ENCODE results near the gene SYNE2. TPM values are rescaled to one million over a fixed set of nuclear protein-coding genes. Genes with fewer than 3 reads are reported as not detected.
"Not testable (repeated sequence)": the region's sequence is repeated elsewhere in the genome, so short reads cannot be mapped to it uniquely, and the experiment has no call there.

SYNE2 gene
- total RNA-seq, 2 experiments from 2014 or later: 192 to 218 TPM

DNA sequence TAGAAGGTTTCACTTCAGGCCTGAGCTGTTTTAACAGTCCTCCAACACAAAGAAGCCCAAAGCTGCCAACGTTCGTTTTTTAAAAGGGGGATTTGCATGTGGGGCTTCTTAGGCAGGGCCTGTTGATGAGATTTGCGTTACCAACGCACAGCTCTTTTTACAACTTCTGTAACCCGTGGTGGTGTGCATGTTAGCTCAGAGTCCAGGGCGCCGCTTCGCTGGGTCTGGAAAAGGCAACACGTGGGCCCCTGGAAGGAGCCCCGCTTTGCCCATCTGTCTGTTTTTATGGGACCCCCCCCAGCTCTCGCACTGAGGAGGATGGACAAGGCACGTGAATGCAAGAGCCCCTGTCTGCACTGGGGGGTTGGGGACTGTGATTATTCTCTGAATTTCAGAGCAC, 357.4 kb downstream of the SYNE2 start:
- H3K4me1 Mint-ChIP-seq: peaks cover 4% of the 10 kb centered on the region
- POLR2A ChIA-PET: interaction anchor here (0.6 kb wide), 1 partner anchor 322 kb away, joined by 3 read pairs; no protein-coding TSS in a partner anchor
- no peak overlapping the region for H3K4me3 Mint-ChIP-seq
- H3K27ac Mint-ChIP-seq: no peak overlapping the region
- no peak for DNase-seq
- CTCF ChIA-PET: interaction anchor here (1.1 to 1.4 kb wide), 2 partner anchors 85 to 368 kb away, joined by 3 read pairs; no protein-coding TSS in a partner anchor
- peaks cover 63% of the 10 kb centered on the region for H3K36me3 Mint-ChIP-seq (ENCODE audit: low read depth)
- H3K27me3 Mint-ChIP-seq: no peaks in the 10 kb centered on the region
- no peaks in the 10 kb centered on the region for H3K9me3 Mint-ChIP-seq

DNA sequence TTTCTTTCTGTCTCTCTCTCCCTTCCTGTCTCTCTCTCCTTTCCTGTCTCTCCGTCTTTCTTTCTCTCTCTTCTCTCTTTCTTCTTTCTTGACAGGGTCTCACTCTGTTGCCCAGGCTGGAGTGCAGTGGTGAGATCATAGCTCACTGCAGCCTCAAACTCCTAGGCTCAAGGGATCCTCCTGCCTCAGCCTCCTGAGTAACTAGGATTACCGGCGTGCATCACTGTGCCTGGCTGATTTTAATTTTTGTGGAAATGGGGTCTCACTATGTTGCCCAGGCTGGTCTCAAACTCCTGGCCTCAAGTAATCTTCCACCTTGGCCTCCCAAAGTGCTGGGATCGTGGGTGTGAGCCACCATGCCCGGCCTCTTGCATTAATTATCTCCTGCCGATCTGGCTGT, 358.1 kb downstream of the SYNE2 start:
- POLR2A ChIA-PET, H3K4me1 Mint-ChIP-seq, H3K27me3 Mint-ChIP-seq, H3K4me3 Mint-ChIP-seq, DNase-seq, CTCF ChIA-PET, H3K9me3 Mint-ChIP-seq: not testable (repeated sequence)
- Mint-ChIP-seq H3K36me3 (ENCODE audit: low read depth) (peaks cover 67% of the 10 kb centered on the region), H3K27ac (peak overlapping the region; percentile 62)

DNA sequence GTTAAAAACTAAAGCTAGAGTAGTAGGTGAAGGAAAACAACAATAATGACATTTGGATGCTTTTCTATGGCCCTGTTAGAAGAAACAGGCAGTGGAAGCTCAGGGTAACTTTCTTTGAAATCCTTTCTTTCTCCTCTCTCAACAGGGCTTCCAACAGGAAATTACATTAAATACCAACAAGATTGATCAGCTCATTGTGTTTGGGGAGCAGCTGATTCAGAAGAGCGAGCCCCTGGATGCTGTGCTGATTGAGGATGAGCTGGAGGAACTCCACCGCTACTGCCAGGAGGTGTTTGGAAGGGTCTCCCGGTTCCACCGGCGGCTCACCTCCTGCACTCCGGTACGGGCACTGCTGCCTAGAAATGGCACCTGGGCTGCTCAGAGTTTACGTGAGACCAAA, 359.9 kb downstream of the SYNE2 start:
- ChIA-PET CTCF (interaction anchor here (1.2 kb wide), 1 partner anchor 19 kb away, joined by 4 read pairs; no protein-coding TSS in a partner anchor), POLR2A (no interaction called here)
- Mint-ChIP-seq H3K4me3 (no peak overlapping the region), H3K27me3 (no peaks in the 10 kb centered on the region), H3K27ac (no peak overlapping the region), H3K4me1 (peaks cover 4% of the 10 kb centered on the region), H3K36me3 (ENCODE audit: low read depth) (peaks cover 77% of the 10 kb centered on the region), H3K9me3 (no peaks in the 10 kb centered on the region)
- DNase-seq: no peak

DNA sequence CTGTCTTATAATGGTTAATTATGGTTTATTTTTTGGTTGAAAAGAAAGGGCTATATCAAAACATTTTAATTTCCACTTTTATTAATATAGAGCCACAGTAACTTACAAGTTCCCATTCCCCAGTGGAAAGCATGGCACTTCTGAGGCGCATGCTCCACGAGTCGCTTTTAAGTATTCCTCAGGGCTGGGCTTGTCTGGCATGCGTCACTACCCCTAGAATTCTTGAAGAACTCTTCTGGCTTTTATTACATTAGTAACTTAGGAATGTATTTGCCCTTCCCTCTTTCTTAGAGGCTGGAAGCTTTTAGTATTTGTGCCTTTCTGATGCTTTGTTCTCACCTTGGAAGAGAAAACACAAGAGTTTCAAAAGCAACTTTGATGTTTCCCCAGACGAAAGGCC, 360.3 kb downstream of the SYNE2 start:
- peaks cover 4% of the 10 kb centered on the region for H3K4me1 Mint-ChIP-seq
- DNase-seq: no peak
- H3K27me3 Mint-ChIP-seq: no peaks in the 10 kb centered on the region
- POLR2A ChIA-PET: no interaction called here
- CTCF ChIA-PET: interaction anchor here (1.2 kb wide), 1 partner anchor 19 kb away, joined by 4 read pairs; no protein-coding TSS in a partner anchor
- peaks cover 77% of the 10 kb centered on the region for H3K36me3 Mint-ChIP-seq (ENCODE audit: low read depth)
- H3K9me3 Mint-ChIP-seq: no peaks in the 10 kb centered on the region
- H3K4me3 Mint-ChIP-seq: no peak overlapping the region
- H3K27ac Mint-ChIP-seq: no peak overlapping the region

DNA sequence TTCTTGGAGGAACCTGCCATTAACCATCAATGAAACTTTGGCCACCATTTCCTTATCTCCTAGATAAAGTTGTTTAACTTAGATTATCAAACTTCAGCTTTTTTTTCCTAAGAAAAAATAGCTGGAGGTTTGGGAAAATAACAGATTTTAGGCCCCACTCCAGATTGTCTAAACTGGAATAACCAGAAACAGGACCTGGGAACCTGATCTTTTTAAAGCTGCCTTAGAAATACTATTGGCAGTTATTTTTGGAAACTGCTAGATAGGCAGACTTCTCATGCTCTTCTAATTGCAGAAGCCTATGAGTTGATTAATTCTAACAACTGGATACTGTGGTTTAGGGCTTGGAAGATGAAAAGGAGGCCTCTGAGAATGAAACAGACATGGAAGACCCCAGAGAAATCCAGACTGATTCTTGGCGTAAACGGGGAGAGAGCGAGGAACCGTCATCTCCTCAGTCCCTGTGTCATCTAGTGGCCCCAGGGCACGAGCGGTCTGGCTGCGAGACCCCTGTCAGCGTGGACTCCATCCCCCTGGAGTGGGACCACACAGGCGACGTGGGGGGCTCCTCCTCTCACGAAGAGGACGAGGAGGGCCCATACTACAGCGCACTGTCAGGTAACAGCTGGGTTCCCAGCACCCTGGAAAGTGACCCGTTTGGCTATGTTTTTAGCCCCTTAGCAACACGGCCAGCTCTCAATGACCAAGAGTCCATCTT, 361.2 kb downstream of the SYNE2 start:
- Mint-ChIP-seq H3K36me3 (ENCODE audit: low read depth) (peaks cover 79% of the 10 kb centered on the region), H3K4me1 (peaks cover 4% of the 10 kb centered on the region), H3K9me3 (no peaks in the 10 kb centered on the region), H3K4me3 (no peak overlapping the region), H3K27ac (no peak overlapping the region), H3K27me3 (no peaks in the 10 kb centered on the region)
- POLR2A ChIA-PET: no interaction called here
- CTCF ChIA-PET: no interaction called here
- no peak for DNase-seq

DNA sequence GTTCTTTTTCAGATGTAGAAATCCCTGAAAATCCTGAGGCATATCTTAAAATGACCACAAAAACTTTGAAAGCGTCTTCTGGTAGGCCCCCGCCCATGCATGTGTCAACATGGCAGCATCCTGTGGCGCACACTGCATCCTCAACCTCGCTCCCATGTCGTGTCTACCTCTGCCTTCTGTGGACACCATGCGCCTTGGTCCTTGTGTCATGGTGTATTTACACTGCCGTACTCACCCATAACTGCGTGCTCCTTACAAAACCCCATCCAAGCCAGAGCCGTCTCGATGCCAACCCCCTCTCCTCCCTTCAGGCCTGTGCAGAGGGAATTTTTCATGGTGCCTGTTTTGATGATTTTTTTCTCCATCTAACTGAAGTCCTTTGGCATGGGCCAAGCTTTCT, 362.5 kb downstream of the SYNE2 start:
- Mint-ChIP-seq H3K4me1 (peaks cover 4% of the 10 kb centered on the region), H3K9me3 (no peaks in the 10 kb centered on the region), H3K4me3 (no peak overlapping the region), H3K36me3 (ENCODE audit: low read depth) (peaks cover 77% of the 10 kb centered on the region), H3K27ac (no peak overlapping the region), H3K27me3 (no peaks in the 10 kb centered on the region)
- ChIA-PET CTCF (interaction anchor here (1.2 kb wide), 1 partner anchor 92 kb away, joined by 3 read pairs; no protein-coding TSS in a partner anchor), POLR2A (no interaction called here)
- DNase-seq: no peak

DNA sequence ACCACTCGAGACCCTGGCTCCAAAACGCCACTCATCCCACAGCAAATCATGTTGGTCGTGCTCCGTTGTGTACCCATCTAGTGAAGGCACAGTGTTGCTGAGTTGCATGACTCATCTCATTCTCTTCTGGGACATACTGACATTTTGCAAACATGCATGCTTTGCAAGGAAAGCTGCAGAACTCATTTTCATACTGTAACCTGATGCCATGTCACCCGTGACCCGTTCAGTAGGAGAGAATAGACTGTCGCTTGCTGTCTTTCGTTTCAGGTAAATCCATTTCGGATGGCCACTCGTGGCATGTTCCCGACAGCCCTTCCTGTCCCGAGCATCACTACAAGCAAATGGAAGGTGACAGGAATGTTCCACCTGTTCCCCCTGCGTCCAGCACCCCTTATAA, 363.2 kb downstream of the SYNE2 start:
- H3K4me3 Mint-ChIP-seq: no peak overlapping the region
- no peak for DNase-seq
- ChIA-PET POLR2A (no interaction called here), CTCF (interaction anchor here (1.2 kb wide), 1 partner anchor 92 kb away, joined by 3 read pairs; no protein-coding TSS in a partner anchor)
- no peaks in the 10 kb centered on the region for H3K9me3 Mint-ChIP-seq
- peaks cover 70% of the 10 kb centered on the region for H3K36me3 Mint-ChIP-seq (ENCODE audit: low read depth)
- H3K27me3 Mint-ChIP-seq: no peaks in the 10 kb centered on the region
- no peak overlapping the region for H3K27ac Mint-ChIP-seq
- H3K4me1 Mint-ChIP-seq: no peaks in the 10 kb centered on the region

DNA sequence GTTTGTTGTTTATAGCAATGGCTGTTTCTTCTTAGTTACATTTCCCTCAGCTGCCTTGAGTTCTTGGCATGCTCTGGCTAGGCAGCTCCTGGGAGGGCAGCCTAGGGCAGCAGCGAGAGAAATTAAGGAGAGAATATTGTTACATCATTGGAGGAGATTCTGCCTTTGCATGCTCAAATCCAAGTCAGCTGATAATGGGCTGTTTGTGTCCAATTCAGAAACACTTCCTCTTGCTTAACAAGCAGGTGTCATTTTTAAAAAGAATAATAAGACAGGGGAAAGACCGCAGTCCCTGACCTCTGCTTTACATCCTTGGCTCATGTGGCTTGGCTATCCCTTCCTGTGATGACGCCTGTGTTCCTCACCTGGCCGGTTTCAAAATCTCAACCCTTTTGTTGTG, 364.5 kb downstream of the SYNE2 start:
- Mint-ChIP-seq H3K27ac (no peak overlapping the region), H3K4me1 (no peaks in the 10 kb centered on the region), H3K27me3 (no peaks in the 10 kb centered on the region), H3K4me3 (no peak overlapping the region), H3K9me3 (no peaks in the 10 kb centered on the region), H3K36me3 (ENCODE audit: low read depth) (peaks cover 68% of the 10 kb centered on the region)
- CTCF ChIA-PET: interaction anchor here (1.6 kb wide), 1 partner anchor 18 kb away, joined by 4 read pairs; no protein-coding TSS in a partner anchor
- no peak for DNase-seq
- POLR2A ChIA-PET: no interaction called here

DNA sequence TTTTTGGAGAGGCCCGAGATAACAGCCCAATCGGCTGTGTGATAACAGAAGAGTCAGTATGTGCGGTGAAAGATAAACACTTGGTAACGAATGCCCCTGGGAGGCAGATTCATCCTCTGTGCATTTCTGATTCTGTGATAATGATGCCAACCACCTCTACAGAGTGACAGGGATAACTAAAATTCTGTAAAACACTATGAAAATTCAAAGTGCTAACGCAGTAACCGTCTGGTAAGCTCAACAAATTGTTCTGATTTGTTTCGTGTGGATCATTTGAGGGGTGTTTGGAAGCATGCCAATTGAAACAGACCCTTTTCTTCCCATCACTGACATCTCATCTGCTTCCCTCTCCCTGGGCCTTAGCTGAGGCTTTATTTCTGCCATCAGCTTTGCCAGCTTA, 365.0 kb downstream of the SYNE2 start:
- no peaks in the 10 kb centered on the region for H3K9me3 Mint-ChIP-seq
- no peak for DNase-seq
- POLR2A ChIA-PET: no interaction called here
- H3K27ac Mint-ChIP-seq: no peak overlapping the region
- peaks cover 65% of the 10 kb centered on the region for H3K36me3 Mint-ChIP-seq (ENCODE audit: low read depth)
- no peaks in the 10 kb centered on the region for H3K27me3 Mint-ChIP-seq
- no peak overlapping the region for H3K4me3 Mint-ChIP-seq
- H3K4me1 Mint-ChIP-seq: no peaks in the 10 kb centered on the region
- CTCF ChIA-PET: interaction anchor here (1.6 kb wide), 1 partner anchor 18 kb away, joined by 4 read pairs; no protein-coding TSS in a partner anchor

DNA sequence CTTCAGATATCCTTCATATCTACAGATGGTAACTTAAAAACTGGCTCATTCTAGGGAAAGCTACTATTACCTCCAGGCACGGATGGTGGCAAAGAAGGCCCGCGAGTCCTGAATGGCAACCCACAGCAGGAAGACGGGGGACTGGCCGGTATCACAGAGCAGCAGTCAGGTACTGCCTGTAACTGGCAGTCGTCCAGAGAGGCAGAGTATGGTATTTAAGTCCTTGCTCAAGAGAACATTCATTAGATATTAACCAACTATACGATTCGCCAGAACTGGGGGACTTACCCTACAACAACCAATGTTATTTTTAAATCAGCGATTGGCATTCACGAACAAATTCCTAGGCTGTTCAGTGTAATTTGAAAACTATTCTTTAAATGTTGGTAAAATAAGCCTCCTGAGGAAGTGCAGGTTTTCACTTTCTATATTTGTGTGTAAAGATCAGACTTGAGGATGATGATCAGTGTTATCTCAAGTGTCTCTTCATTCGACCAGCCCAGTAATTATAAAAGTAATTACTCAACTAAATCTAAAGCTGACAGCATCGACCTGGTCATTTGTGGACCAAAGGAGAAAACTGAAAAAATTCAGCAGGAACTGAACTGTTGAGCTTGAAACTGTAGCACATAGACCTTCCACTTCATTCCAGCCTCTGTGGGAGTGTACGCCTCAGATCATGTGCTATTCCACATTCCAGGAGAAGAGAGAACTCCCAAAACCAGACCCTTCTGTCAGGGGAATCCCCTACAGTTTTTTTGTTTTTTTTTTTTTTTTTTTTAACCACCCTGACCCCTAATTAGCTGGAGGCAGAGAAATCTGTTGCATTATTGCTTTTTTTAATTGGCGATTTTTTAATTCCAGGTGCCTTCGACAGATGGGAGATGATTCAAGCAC, 365.8 kb downstream of the SYNE2 start:
- Mint-ChIP-seq H3K27ac (no peak overlapping the region), H3K4me3 (no peak overlapping the region), H3K9me3 (no peaks in the 10 kb centered on the region), H3K36me3 (ENCODE audit: low read depth) (peaks cover 64% of the 10 kb centered on the region), H3K4me1 (no peaks in the 10 kb centered on the region), H3K27me3 (no peaks in the 10 kb centered on the region)
- POLR2A ChIA-PET: interaction anchor here (0.6 kb wide), 1 partner anchor 13 kb away, joined by 4 read pairs; no protein-coding TSS in a partner anchor
- CTCF ChIA-PET: interaction anchor here (1.6 kb wide), 1 partner anchor 17 kb away, joined by 4 read pairs; no protein-coding TSS in a partner anchor
- DNase-seq: no peak

DNA sequence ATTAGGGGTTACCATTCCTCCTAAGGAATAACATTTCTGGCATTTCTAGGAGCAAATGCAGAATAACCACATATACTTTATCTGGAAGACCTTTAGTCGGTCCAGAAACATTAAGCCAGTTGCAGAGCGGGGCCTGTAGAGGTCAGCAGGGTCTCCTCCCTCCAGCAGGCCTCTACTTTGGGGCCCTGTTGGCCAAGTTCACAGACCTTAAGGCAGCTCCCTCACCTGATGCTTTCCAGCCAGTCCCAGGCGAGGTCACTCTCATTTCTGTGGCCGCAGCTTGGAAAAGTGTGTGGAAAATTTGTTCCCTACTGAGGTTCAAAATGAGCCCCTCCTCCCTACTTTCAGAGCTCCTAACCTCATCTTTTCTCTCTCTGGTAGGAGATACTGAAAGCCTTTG, 367.3 kb downstream of the SYNE2 start:
- CTCF ChIA-PET: no interaction called here
- Mint-ChIP-seq H3K36me3 (ENCODE audit: low read depth) (peaks cover 63% of the 10 kb centered on the region), H3K27ac (no peak overlapping the region), H3K27me3 (no peaks in the 10 kb centered on the region), H3K4me1 (no peaks in the 10 kb centered on the region), H3K4me3 (no peak overlapping the region), H3K9me3 (no peaks in the 10 kb centered on the region)
- DNase-seq: no peak
- POLR2A ChIA-PET: no interaction called here

DNA sequence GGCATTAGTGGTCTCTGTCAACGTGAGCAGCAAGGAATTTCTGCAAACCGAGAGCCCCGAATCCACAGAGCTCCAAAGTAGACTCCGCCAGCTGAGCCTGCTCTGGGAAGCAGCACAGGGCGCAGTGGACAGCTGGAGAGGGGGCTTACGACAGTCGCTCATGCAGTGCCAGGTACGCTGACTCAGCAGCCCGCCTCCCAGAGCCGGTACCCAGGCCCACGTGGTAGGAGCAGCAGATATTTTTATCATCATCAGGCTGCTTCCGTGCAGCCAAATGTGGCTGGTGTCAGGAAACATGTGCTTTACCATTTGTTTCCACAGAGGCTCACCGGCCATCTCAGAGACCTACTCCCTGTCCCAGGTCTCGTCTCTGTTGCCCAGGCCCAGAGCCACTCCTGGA, 367.7 kb downstream of the SYNE2 start:
- Mint-ChIP-seq H3K9me3 (no peaks in the 10 kb centered on the region), H3K4me3 (no peak overlapping the region), H3K27ac (no peak overlapping the region), H3K36me3 (ENCODE audit: low read depth) (peaks cover 59% of the 10 kb centered on the region), H3K4me1 (no peaks in the 10 kb centered on the region), H3K27me3 (no peaks in the 10 kb centered on the region)
- ChIA-PET CTCF (no interaction called here), POLR2A (no interaction called here)
- DNase-seq: no peak

DNA sequence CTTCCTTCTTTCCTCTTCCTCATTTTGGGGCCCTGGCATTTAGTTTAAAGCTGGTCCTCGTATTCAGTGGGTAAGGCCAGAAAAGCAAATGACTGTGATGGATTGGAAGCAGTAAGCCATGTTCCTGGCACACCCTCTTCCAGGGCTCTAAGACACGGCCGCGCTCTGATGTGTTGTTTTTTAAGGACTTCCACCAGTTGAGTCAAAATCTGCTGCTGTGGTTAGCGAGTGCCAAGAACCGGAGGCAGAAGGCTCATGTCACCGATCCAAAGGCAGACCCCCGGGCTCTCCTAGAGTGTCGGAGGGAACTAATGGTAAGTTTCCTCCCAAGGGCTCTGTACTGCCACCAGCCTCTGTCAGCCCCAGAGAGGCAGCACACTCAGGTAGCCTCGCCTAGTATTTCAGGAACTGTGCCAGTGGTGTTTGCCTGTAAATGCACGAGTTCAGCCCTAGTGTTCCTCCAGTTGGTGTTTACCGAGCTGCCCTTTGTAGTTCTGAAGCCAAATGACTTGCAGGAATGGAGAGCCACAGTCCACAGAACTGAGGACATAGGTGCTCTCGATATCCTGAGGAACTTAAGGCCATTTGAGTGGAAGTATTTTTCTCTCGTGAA, 368.7 kb downstream of the SYNE2 start:
- CTCF ChIA-PET: interaction anchor here (0.8 kb wide), 1 partner anchor 12 kb away, joined by 3 read pairs; no protein-coding TSS in a partner anchor
- Mint-ChIP-seq H3K27ac (no peak overlapping the region), H3K9me3 (no peaks in the 10 kb centered on the region), H3K4me3 (no peak overlapping the region), H3K36me3 (ENCODE audit: low read depth) (peaks cover 54% of the 10 kb centered on the region), H3K27me3 (no peaks in the 10 kb centered on the region), H3K4me1 (no peaks in the 10 kb centered on the region)
- POLR2A ChIA-PET: no interaction called here
- DNase-seq: no peak
